SK-N-MC (cell line): ENCODE data around the gene RAB11B.

Experiments used
- DNase-seq: peaks from one replicate; pipeline ENCODE4 v3.0.0-alpha.2; 2011; ENCODE audit warnings: low read depth, low spot score
- H3K27ac ChIP-seq: fragments of 200-600 bp; sonication (generic); 2 replicates; pipeline ENCODE4 v1.5.1; 2016; ENCODE audit warnings: mixed run types
- H3K36me3 ChIP-seq: fragments of 200-600 bp; sonication (generic); 2 replicates; pipeline ENCODE4 v1.6.1; 2017; ENCODE audit warnings: antibody characterized with exemption, low read length, mixed read lengths; ENCODE audit not compliant: insufficient read depth
- H3K4me3 ChIP-seq: fragments of 200-600 bp; sonication (generic); 2 replicates; pipeline ENCODE4 v1.5.1; 2016
- H3K9ac ChIP-seq: fragments of 200-600 bp; sonication (generic); 2 replicates; pipeline ENCODE4 v1.8.0; 2017; ENCODE audit warnings: mixed run types, mixed read lengths; ENCODE audit not compliant: insufficient read length
- H3K9me3 ChIP-seq: fragments of 200-600 bp; sonication (generic); 2 replicates; pipeline ENCODE4 v1.6.1; 2017; ENCODE audit warnings: low read depth, mild to moderate bottlenecking, antibody characterized with exemption, low read length, moderate library complexity, mixed read lengths
- EZH2 ChIP-seq: fragments of 200-600 bp; sonication (generic); IDR thresholded peaks from one replicate; pipeline ENCODE4 v1.6.1; 2017; ENCODE audit warnings: antibody characterized with exemption
- FOXP2 ChIP-seq: optimal IDR thresholded peaks from 2 replicates; pipeline ENCODE3; 2011; ENCODE audit warnings: mild to moderate bottlenecking, moderate library complexity; ENCODE audit not compliant: insufficient read depth; ENCODE audit errors: extremely low read length, control extremely low read depth
- POLR2AphosphoS5 ChIP-seq: IDR thresholded peaks from 2 replicates; pipeline ENCODE4 v1.6.1; 2012; ENCODE audit warnings: mild to moderate bottlenecking, low read depth, low read length, borderline replicate concordance

The RAB11B gene

DNA sequence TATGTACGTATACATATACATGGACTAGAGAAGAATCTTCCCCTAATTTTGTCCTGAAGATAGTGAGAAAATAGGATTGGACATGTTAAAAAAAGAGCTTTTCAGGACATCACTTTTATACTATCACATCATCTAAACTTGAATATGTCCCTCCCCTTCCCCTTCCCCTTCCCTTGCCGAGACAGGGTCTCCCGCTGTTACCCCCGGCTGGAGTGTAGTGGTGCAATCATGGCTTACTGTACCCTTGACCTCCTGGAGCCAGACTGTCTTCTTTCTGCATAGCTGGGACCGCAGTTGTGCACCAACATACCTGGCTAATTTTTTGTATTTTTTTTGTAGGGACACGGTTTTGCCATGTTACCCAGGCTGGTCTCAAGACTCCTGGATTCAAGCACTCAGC is 61.2 kb downstream of the RAB11B start:
- no peak overlapping the region for H3K9ac ChIP-seq
- no peaks in the 10 kb centered on the region for H3K9me3 ChIP-seq
- DNase-seq = no peak
- no peak overlapping the region for H3K4me3 ChIP-seq
- no peak for TF ChIP-seq FOXP2
- no peak for TF ChIP-seq EZH2
- no peak for TF ChIP-seq POLR2AphosphoS5
- H3K27ac ChIP-seq = no peak overlapping the region
- H3K36me3 ChIP-seq = peaks cover 77% of the 10 kb centered on the region

DNA sequence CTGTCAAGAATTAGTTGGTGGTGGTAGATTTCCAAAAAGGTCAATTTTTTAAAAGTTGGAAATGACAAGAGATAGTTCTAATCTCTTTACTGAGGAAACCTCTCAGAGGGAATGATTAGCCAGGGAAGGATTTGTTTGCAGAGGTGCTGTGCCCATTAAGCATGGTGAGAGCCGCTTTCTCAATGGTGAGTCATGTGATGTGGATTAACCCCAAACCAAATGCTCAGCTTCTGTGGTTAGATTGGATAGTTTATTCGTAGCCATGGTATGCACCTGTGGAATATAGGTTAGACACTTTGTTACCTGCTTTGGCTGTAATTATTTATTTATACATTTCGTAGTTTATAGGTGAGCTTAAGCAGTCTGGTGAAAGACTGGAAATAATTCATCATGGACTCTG is 61.7 kb downstream of the RAB11B start:
- Histone ChIP-seq H3K4me3 (no peak overlapping the region), H3K36me3 (peaks cover 77% of the 10 kb centered on the region), H3K27ac (no peak overlapping the region), H3K9ac (no peak overlapping the region), H3K9me3 (no peaks in the 10 kb centered on the region)
- TF ChIP-seq EZH2 (no peak), FOXP2 (no peak), POLR2AphosphoS5 (no peak)
- DNase-seq = no peak

GRCh38 chr19:8452446-8453123 is 62.4 kb downstream of the RAB11B start:
- Histone ChIP-seq H3K9ac (no peak overlapping the region), H3K27ac (no peak overlapping the region), H3K36me3 (peaks cover 77% of the 10 kb centered on the region), H3K9me3 (no peaks in the 10 kb centered on the region), H3K4me3 (no peak overlapping the region)
- no peak for TF ChIP-seq POLR2AphosphoS5
- no peak for TF ChIP-seq FOXP2
- no peak for TF ChIP-seq EZH2
- DNase-seq = no peak

DNA sequence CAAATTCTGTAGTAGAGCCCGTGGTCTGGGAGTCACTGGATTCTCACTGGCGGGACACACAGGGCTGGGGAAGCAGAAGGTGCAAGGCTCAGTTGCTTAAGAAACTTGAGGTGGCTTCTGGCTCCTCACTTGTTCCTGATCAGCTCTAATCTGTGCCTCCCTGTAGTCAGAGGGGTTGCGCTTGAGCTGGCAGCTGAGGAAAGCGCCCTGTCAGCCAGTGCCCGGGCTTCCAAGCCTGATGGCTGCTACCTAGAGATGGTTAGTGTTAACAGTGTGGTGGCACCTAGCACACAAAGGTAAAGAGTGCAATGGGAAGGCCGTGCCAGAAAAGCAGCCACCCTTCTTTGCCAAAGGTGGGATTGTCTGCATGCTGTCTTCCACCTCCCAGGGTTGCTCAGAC is 63.5 kb downstream of the RAB11B start:
- no peak overlapping the region for H3K9ac ChIP-seq
- no peak overlapping the region for H3K4me3 ChIP-seq
- H3K9me3 ChIP-seq = no peaks in the 10 kb centered on the region
- TF ChIP-seq FOXP2 (no peak), EZH2 (no peak), POLR2AphosphoS5 (no peak)
- no peak overlapping the region for H3K27ac ChIP-seq
- peaks cover 82% of the 10 kb centered on the region for H3K36me3 ChIP-seq
- no peak for DNase-seq
